GM19468 (cell line): ENCODE measurements around the gene EIF5AL1.
A peak's percentile ranks its signal among the peaks of the same experiment; 100 is the strongest.
"Not testable (repeated sequence)": the region's sequence is repeated elsewhere in the genome, so short reads cannot be mapped to it uniquely, and the experiment has no call there.

Source experiments
- ATAC-seq: cut with Tn5 transposase; IDR thresholded peaks from one replicate; pipeline ENCODE4 v1.9.1; 2021; ENCODE audit warnings: mild to moderate bottlenecking, moderate library complexity, moderate number of reproducible peaks; ENCODE audit not compliant: unreplicated experiment; ENCODE audit errors: extremely low read depth

Gene EIF5AL1

GRCh38 chr10:79507440-79508167, 4.7 kb upstream of the EIF5AL1 start:
- ATAC-seq: no peak

GRCh38 chr10:79508245-79508644, 4.1 kb upstream of the EIF5AL1 start:
- not testable (repeated sequence) for ATAC-seq

- ATAC-seq: not testable (repeated sequence)
Measured at GRCh38 chr10:79509306-79509933, 2.9 kb upstream of the EIF5AL1 start.

DNA sequence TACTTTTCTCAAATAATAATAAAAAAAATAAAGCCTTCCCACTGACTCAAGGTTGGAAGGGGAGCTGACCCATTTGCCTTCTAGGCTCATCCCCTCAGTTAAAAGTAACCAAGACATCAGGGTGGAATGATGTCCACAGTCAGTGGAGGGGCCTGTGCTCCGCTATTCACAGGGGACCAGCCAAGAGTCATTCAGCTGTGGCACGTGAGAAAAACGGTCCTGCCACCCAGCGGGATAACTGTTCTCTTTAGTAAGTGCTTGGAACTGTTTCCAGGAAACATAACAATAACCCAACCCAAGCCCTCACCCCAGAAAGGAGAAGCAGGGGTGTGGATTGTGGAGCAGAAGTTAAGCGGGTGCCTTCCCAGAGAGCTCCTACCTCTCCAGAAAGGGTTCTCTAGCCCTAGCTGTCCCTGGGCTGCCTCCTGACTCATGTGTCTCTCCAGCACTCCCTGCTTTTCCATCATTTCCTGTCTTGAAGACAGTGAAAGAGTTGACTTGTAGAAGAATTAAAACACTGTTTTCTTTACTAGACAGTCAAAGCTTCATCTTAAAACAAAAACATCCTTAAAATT, 2.3 kb upstream of the EIF5AL1 start:
- ATAC-seq: not testable (repeated sequence)

GRCh38 chr10:79516532-79517205, 4.3 kb downstream of the EIF5AL1 start:
- not testable (repeated sequence) for ATAC-seq

GRCh38 chr10:79517567-79517966, 5.2 kb downstream of the EIF5AL1 start:
- ATAC-seq: not testable (repeated sequence)

- not testable (repeated sequence) for ATAC-seq
Measured at GRCh38 chr10:79521751-79522150, 9.4 kb downstream of the EIF5AL1 start.

- not testable (repeated sequence) for ATAC-seq
Measured at GRCh38 chr10:79522464-79522863, 10.1 kb downstream of the EIF5AL1 start.

DNA sequence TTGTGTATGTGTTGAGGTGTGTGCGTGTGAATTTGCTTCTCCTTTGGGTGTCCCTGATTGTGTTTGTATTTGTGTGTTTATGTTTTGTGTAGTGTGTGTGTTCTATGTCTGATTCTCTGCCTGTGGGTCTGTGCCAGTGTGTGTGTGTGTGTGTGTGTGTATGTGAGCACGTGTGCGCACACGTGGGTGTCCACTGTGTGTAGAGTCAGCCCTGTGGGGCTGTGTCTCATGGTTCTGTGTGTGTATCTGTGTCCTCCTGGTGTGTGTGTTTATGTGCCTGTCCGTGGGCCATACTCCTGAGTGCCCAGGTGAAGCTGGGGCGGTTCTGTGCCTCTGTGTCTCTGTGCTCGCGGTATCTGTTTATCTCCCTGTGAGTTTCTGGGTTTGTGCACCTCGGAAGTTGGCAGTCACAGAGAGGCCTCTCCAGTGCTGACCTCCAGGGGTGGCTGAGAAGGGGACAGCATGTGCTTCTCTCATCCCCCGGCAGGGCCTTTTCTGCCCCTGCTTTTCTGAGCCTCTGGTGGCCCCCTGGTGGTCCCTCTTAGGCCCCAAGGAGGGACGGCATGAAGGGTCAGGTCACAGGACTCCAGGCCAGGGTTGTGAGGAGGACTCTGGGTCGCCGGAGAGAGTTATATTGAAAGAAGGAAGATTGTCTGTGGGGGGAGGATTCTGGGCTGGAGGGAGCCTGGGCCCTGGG, 11.0 kb downstream of the EIF5AL1 start:
- not testable (repeated sequence) for ATAC-seq

DNA sequence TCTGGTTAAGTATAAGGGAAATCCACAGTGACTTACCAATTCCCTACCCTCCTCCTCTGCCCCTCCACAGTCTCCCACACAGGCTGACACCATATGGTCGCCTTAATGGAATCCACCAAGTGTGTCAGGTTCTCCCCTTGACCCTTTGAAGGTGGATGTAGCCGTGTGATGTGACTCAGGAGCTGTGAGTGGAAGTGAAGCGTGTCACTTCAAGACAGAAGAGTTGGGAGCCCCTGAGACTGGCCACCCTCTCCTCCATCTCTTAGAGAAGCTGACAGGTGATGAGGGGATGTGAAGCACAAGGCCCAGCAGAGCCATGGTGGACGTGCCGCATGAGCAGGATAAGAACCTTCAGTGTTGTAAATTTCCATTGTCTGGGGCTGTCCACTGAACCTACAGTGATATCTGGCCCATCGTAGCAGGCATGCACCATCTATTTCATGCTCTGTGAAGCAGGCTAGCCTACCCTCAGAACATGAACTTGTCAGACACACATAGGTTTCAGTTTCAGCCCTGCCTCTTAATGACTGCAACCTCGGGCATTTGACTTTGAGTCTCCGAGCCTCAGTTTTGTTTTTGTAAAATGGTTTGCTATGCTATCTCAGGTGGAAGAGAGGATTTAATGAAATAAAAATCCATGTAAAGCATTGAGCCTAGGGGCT, 12.8 kb downstream of the EIF5AL1 start:
- ATAC-seq: peak; percentile 62

DNA sequence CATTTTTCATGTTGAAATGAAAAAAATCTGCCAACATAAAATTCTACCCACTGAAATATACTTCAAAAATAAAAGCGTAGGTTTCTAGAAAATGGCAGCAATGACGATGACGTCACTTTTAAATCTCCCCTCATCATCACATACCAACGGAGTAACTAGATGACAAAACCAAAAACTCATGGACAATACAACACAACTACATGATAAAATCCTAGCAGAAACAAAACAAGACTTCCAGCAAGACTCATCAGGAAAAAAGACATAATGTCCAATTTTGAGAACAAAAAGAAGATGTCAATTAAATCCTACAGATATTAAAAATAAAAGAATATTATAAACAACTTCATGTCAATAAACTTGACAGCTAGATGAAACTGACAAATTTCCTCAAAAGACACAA, 15.9 kb downstream of the EIF5AL1 start:
- ATAC-seq: not testable (repeated sequence)

- ATAC-seq: not testable (repeated sequence)
Measured at GRCh38 chr10:79533142-79533902, 21.0 kb downstream of the EIF5AL1 start.

GRCh38 chr10:79533903-79534175, 21.5 kb downstream of the EIF5AL1 start:
- ATAC-seq: not testable (repeated sequence)

DNA sequence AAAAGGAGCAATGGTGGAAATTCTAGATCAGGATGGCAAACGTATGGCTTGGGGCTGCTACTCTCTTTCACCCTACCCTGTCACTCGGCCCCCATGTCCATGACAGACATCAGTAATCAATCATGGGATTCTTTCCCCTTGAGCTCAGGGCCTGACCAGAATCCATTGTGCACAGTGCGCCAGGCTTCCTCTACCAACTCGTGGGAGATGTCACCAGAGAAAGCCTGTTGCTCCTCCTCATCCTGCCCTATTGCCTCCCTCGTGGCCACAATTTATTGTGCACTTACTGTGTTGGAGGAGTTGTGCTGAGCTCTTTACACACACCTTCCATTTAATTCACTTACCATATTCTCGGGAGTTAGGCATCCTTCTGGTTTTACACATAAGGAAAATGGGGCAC, 26.0 kb downstream of the EIF5AL1 start:
- ATAC-seq: not testable (repeated sequence)

DNA sequence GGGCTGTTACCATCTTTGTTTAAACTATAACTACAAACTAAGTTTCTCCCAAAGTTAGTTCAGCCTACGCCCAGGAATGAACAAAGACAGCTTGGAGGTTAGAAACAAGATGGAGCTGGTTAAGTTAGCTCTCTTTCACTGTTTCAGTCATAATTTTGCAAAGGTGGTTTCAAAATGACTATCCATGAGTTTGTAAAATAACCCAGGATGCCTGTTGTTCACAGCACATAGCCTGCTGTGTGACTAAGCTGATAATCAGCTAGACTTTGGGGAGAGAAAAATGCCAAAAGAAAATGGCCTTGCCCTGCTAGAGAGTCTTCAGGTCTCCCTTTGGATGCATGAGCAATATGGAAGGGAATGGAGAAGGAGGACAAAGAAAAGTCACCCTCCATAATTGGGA, 28.6 kb downstream of the EIF5AL1 start:
- ATAC-seq: peak; percentile 50

DNA sequence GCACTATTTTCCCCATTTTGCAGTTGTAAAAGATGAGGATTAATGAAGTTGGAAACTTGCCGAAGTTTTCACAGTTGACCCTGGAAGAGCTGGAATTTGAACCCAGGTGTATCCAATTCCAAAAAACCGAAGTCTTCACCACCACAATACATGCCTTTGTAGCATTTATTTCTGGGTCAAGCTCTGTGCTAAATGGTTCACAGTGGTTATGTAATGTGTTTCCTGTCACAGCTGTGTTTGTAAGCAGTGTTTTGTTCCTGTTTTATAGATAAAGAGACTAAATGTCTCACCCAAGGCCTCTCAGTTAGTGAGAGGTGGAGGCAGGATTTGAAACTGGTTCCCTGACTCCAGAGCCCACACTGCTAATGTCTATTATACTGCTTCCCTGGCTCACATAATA, 30.3 kb downstream of the EIF5AL1 start:
- no peak for ATAC-seq

- not testable (repeated sequence) for ATAC-seq
Measured at GRCh38 chr10:79544408-79544807, 32.1 kb downstream of the EIF5AL1 start.

GRCh38 chr10:79544926-79545659, 32.8 kb downstream of the EIF5AL1 start:
- ATAC-seq: not testable (repeated sequence)
